GM19463 (cell line): Measurements from ENCODE around the gene OLFML1.
A peak's percentile ranks its signal among the peaks of the same experiment; 100 is the strongest.

Experiments used
- ATAC-seq: cut with Tn5 transposase; IDR thresholded peaks from one replicate; pipeline ENCODE4 v1.9.1; 2021; ENCODE audit warnings: mild to moderate bottlenecking, moderate library complexity; ENCODE audit not compliant: unreplicated experiment

Gene OLFML1

DNA sequence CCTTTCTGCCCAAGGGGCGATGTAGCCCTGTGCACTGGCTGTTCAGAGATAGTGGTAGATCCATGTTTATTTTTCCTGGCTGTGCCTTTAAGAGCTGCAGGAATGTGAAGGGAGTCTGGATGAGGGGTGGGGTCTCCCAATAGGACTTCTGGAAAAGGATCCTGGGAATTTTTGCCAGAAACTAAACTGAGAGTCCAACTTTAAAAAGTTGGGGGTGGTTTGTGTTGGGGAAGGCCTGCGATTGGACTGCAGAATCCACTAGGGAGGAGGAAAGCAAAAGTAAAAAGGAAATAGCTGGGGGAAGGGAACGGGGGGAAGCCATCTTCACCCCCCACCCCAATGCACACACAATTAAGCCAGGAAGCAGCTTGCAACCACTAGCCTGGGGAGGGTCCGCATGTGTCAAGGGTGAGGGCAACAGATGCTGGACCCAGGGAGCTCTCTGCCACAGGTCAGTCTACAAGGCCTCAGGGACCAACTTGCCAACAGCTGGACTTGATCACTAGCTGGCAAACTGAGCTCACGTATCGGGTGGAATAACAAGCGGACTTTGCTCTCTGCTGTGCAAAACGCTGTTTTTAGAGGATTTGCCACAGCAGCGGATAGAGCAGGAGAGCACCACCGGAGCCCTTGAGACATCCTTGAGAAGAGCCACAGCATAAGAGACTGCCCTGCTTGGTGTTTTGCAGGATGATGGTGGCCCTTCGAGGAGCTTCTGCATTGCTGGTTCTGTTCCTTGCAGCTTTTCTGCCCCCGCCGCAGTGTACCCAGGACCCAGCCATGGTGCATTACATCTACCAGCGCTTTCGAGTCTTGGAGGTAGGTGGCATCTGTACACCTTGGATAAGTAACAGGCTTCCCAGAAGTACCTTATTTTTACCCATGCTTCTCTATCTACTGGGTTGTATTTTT, at the start of gene OLFML1:
OLFML1 (plus strand) TSS at position 321 of the 912 bp plus-strand sequence; CDS start at position 691, 370 bp downstream.
- ATAC-seq = no peak

DNA sequence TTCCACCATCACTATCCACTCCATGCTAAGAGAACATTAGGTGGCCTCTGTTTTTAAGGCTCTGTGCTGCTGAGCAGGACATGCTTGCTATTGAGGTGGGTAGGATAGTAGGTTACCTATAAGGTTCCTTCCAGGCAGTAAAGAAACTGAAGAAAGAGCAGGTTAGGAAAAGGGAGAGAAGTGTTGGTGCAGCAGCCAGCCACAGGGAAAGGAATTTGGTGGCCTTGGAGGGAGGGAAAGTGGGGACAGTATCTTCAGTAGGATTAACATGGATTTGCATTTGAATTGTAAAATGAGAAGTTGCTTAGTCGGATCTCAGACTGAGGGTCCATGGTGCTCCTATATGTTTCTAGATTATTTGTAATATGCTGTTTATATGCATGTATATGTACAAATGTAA, 49.2 kb upstream of the OLFML1 start:
- ATAC-seq = no peak

DNA sequence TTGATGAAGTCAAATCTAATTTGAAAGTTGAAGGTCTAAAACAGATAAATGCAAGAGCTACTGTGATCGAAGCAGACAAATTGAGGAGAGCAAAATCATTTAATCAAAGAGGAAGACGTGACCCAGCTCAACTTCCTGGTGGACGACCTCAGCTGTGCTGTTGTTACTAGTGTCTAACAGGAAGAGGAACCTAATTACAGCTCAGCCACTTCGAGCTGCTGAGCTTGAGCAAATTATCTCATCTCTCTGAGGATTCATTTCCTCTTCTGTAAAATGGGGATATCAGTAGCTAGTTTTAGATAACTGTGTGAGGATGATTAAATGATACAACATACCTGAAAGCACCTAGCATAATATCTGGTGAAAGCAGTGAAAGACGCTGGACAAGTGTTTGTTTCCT, 48.6 kb upstream of the OLFML1 start:
- peak; percentile 66 for ATAC-seq

DNA sequence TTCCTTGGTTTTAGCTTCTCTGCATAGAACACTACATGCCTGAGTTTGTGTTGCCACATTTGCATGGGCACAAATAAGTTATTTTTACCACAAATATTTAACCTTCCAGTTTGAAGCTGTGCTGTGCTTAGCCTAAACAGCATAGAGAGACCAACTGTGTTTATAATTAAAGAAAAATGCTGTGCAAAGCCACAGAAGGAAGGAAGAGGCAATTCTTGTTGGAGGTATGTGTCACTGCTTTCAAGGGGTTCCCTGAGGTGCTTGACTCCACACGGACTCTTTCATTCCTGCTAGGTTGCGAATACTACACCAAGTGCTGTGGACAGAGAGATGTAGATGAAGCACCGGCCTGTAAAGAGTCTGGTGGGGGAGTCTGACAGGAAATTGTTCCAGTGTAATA, 47.6 kb upstream of the OLFML1 start:
- ATAC-seq = no peak

DNA sequence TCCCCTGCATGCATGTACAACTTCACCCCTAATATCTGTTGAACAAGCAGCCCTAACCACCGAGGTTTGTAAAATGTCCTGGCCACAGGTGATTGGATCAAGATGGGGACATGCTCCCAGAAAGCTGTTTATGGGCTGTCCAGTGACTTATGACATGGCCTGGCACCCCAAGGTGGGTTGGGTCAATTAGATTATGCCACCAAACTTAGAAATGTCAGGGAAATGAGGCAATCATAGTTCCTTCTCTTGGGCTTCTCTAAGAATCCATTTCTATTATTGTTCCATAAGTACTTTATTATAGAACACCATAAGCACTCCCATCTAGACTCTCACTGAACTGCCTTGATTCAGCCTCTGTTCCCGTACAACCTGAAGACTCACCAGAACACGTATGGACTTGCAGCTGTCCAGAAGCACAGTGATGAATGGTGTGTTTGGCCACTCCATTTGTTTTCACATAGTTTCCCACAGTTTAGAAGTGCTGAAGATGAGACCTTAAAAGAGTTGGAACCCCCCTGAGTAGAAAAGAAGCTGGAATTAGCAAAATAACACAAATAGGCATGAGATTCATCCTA, 45.5 kb upstream of the OLFML1 start:
- no peak for ATAC-seq

DNA sequence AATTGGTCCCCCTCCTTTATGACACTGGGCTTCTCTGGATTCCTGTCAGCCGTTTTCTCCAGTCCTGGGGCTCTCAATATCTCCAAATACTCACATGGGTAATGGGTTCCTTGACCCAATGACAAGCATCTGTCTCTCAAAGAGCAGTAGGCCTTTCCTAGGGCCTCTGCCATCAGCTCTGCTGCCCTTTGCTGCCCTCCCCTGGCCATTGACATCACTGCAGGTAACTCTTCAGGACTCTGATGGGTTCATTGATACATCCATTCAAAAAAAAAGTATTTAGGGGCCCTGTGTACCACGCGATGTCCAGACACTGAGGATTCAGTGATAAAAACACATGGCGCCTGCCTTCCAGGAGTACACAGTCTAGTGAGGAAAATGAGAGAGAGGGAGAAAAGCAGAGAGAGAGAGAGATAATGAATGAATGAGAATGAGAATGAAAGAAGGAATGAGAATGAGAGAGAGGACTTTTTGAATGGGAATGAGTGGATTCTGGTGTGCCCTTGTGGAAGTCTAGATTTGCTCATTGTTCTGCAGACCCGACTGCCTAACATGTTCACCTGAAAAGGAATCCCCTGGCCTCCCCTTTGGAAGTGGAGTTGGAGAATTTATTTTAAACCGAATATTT, 42.6 kb upstream of the OLFML1 start:
- peak; percentile 94 for ATAC-seq

DNA sequence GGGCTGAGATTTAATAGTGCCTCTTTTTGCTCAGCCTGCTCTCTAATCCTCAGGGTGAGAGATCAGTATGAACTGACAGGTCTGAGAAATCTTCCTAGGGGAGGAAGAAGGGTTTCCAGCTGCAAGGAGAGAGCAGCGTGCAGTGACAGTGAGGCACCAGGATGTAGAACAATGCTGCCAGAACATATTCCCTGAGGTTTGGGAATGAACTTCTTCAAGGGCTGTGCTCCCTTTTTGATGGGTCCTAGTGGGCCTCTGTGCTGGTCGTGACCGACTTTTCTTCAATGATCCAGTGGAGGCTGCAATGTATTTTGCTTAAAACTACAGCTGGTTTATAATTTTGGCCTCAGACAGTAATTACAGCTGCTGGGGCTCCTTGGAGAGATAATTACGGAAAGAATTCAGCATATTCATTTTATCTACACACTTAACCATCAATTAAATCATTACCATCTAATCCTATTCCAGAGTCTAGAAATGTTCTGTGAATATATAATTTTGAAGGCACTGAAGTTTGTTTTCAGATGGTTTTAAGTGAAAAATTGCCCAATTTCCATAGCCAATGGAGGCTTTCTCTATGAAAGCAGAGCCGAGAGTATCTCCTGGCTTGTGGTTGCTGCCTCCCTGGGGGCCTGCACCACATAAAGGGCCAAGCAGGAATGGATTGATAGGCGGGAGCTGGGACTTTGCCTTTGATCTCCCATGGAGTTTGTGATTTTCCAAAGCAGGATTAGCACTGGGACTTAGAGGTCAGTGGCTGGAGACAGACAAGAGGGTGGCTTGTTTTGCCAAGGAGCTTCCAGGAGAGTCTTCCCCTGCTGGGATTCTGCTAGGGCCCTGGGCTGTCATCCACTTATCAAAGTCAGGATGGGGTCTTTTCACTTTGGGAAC, 41.0 kb upstream of the OLFML1 start:
- no peak for ATAC-seq

DNA sequence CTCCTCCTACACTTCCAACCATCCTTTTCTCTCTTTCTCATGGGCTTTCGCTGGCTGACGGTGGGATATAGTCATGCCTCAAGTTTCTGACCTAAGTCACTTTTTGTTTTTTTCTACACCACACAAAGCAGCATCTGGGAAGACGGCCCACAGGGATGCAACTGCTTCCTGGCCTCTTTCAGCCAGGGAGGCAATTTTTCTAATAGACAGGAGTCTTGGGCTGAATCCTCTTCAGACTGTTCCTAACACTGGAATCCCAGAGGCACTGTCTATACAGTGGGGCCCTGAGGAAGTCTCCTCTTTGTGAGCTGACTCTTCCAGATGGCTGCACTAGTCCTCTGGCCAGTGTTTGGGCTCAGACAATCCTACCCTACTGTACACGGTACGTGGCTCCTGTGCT, 39.7 kb upstream of the OLFML1 start:
- ATAC-seq = no peak

DNA sequence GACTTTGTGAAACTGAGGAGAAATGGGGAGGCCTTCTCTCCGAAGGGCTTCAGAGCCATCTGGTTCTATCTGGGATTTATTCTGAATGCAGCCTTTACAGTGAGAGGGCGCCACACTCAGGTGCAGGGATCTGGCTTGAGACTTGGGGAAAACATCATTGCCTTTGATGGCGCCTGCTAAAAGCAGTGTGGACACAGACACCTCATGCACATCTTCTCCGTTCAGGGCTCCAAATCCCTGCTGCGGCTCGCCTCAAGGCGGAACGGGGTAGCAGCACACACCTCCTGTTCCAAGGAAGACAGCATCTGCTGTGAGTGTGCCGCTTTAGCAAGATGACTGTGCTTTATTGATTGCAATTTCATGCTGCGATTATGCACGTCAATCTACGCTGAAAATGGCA, 37.1 kb upstream of the OLFML1 start:
- no peak for ATAC-seq

DNA sequence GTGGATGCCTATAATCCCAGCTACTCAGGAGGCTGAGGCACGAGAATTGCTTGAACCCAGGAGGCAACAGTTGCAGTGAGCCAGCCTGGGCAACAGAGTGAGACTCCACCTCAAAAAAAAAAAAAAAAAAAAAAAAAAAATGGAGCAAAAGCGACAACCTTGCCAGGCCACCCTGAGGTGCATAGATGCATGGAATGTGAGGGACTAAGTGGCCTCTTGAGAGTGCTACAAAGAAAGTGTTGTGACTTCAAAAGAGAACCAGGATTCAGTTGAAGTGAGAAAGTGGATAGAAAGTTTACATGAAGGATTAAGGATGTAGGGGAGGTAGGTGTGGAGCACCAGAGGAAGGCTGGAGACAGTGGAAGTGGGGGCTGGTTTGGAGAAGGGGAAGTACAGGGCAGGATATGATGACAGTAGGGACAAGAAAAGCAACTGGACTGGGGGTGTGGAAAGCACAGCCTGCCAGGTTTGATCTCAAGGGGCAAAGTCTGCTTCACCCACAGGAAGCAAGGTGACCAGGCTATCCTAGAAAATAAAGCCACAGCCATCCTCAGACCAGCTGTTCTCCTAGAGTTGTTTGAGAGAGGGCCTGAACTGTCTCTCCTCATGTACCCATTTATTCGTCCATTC, 36.0 kb upstream of the OLFML1 start:
- ATAC-seq = peak; percentile 50

DNA sequence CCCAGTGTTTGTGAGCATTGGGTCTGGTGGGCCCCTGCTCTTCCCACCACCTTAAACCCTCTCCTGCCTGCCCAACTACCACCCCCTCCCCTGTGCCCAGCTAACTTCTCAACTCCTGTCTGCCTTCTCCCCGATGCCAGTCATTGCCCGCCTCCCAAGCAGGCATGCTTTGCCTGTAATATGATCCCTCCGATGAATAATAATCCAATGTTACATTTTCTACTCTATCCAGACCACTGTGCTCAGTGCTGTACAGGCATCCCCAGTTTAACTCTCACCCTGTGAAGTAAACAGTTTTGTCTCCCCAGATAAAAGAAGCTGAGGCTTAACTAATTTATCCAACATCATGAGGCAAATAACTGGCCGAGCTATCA, 35.5 kb upstream of the OLFML1 start:
- no peak for ATAC-seq

DNA sequence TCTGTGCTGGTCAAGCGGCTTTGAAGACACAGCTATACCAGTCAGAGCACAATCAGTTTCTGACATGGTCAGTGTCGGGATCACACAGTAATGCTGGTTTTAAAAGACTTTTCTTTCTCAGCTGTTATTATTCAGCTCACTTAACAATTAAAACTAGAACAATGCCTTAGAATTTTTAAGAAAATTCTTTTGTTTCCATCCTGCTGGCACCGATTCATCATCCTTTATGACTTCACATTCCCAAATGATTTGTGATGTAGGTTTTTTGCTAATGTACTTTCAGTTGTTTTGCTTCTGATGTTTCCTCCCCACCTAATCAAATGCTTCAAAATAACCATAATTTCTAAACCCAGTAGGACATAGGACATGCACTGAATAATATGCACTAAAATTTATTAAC, 34.5 kb upstream of the OLFML1 start:
- ATAC-seq = no peak

DNA sequence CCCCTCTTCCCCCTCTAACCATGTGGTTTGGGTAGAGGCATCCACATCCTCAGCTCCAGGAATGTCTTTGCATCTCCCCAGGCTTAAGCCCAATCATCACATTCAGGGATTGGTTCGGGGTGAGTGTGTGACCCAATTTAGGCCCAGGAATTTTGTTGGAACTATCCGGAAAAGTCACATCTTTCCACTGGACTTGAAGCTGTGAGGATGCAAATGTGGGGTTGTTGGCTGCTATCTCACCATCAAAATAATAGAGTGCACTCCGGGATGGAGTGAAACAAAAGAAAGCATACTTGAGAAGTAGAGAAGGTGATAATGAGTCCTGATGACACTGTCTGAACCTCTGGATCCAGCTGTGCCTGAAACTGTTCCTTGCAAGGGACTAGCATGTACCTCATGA, 33.8 kb upstream of the OLFML1 start:
- ATAC-seq = no peak

DNA sequence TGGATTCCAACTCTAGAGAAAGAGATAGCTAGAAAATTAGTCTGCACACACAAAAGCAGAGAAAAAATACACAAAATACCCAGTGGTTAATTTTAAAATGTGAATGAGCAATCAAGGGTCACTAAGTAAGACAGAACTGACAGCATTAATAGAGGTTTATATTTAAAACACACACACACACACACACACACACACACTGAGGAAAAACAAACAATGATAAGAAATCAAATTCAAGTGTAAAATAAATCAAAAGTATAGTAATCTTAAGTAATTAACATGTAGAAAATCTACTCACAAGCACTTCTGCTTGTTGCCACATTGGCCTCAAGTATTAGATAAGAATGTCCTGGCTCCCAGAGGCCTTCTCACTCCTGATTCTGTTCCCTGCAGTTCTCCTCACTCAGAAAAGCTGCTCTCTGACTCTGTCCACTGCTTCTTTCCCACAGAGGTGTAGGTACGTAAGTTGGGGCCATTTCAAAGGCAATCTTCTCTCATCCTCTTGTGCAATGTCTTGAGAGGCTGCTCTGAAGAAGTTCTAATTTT, 33.3 kb upstream of the OLFML1 start:
- no peak for ATAC-seq

DNA sequence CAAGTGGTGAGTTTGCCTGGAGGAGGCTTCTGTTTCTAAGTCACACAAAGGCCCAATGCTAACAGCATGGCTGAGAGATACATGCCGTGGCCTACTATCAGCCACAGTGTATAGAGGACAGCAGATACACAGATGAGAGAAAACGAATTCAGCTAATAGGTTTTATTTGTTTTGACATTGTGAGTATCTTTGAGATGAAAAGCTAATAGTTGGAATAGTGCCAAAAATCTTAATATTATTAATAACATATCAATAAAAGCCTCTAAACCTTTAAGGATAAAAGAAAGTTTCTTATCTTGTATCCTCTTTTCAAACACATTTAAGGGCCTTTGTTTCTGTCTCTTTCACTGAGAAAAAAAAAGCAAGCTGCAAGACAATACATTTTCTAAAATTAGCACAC, 30.5 kb upstream of the OLFML1 start:
- no peak for ATAC-seq

DNA sequence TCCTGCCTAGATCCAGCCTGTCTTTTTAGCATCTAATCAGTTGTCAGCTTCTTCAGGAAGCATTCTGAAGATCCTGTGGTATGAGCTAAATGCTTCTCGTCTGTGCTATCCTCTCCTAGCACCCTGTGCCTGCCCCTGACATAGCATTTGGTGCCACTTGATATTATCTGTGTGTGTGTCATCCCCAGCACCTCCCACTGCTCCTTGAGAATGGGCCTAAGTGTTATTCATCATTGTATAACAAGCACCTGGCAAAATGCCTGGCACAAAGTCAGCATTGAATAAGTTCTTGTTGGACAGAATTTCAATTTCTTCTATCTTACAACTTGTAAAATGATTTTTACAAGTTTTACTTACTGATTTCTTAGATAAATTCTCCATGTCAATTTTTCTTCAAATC, 28.1 kb upstream of the OLFML1 start:
- no peak for ATAC-seq

DNA sequence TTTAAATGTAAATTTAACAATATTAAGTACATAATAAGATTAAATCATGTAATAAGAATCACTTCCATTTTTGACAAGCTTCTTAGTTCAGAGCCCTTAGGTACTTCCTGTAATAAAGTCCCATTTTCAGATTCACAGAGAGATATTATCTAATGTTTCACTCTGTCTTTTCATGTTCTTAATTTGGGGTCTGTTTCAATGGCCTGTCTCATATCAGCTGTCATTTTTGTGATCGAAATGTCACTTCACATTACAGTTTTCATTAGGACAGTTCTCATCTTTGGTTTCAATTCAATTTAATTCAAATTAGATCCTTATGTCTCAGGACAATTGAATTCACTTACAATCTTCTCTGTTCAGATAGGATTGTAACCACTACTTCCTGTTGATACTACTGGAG, 22.6 kb upstream of the OLFML1 start:
- ATAC-seq = no peak

DNA sequence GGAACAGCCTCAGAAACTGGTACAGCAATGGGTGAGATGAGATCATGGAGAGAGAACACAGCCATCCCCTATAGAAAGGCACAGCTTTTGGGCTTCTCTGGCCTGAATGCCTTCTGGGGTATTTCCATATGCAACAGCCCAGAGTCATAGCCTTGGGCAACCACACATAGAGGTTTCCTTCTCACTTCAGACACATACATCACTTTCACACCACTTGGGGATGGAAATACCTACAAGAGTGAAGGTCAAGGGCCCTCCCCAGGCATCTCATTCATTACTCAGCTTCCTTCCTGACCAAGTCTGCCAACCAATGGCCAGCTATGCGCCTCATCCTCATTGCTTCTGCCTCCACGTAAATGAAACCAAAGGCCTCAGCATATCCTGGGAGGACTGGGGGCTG, 17.7 kb upstream of the OLFML1 start:
- ATAC-seq = peak; percentile 97

DNA sequence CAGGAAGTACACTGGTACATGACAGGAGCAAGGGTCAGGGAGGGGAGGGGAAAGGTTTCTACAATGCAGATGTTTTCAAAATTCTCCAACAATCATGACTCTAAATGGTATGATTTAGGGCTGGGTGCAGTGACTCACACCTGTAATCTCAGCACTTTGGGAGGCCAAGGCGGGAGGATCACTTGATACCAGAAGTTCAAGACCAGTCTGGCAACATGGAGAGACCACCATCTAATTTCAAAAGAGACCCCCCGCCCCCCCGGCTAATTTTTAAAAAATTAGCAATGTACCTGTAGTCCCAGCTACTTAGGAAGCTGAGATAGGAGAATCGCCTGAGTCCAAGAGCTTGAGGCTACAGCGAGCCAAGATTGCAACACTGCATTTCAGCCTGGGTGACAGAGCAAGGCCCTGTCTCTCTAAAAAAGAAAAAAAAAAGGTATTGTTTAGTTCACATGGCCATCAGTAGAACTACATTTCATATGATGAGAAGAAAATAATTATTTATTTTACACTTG, 15.9 kb upstream of the OLFML1 start:
- no peak for ATAC-seq

DNA sequence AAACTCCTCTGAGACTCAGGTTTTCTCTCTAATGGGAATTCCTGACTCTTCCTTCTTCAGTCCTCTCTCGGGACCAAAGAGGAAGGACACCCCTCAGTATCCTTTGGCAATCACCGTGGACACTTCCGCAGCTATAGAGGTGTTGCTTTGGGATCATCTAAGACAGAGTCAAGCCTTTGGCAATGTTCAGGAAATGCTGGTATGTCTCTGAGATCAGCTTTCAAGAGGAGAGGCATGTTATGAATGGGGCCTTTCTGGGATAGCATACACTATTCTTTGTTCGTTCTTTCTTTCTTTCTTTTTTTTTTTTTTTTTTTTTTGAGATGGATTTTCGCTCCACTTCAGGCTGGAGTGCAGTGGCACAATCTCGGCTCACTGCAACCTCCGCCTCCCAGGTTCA, 14.2 kb upstream of the OLFML1 start:
- ATAC-seq = no peak
